ENCODE results near the gene STPG4. TPM values are rescaled to one million over a fixed set of nuclear protein-coding genes. Genes with fewer than 3 reads are reported as not detected.
"Not testable (repeated sequence)": the region's sequence is repeated elsewhere in the genome, so short reads cannot be mapped to it uniquely, and the experiment has no call there.

STPG4 gene
- total RNA-seq, 1 donor from 2014 or later = not detected

GRCh38 chr2:47174733-47175361, 19.7 kb upstream of the STPG4 start:
- Histone ChIP-seq H3K4me3 (ENCODE audit: low read length in 3 of 3) (peak overlapping the region; percentile 82 to 98 (median 92)), H3K9ac (ENCODE audit: low read depth in 1 of 3, low read length in 3 of 3) (peak overlapping the region; percentile 85 to 100 (median 98)), H3K36me3 (ENCODE audit: control insufficient read depth in 3 of 3, insufficient read depth in 3 of 3, low read length in 3 of 3) (no peaks in the 10 kb centered on the region), H3K27ac (ENCODE audit: low read depth, low read length) (peak overlapping the region; percentile 100), H3K9me3 (ENCODE audit: control insufficient read depth in 3 of 3, low read length in 3 of 3) (no peaks in the 10 kb centered on the region), H3K4me1 (ENCODE audit: control insufficient read depth in 3 of 3, insufficient read depth in 3 of 3, low read length in 3 of 3) (peaks cover 17 to 41% (median 28%) of the 10 kb centered on the region in 3 donors), H3K27me3 (ENCODE audit: control insufficient read depth in 3 of 3, insufficient read depth in 3 of 3, low read length in 3 of 3) (no peaks in the 10 kb centered on the region)

GRCh38 chr2:47173986-47174732, 19.1 kb upstream of the STPG4 start:
- Histone ChIP-seq H3K4me3 (ENCODE audit: low read length in 3 of 3) (peak overlapping the region; percentile 82 to 98 (median 92)), H3K27ac (ENCODE audit: low read depth, low read length) (peak overlapping the region; percentile 100)

GRCh38 chr2:47172922-47173695, 18.0 kb upstream of the STPG4 start:
- Histone ChIP-seq H3K27me3 (ENCODE audit: control insufficient read depth in 3 of 3, insufficient read depth in 3 of 3, low read length in 3 of 3) (no peaks in the 10 kb centered on the region), H3K9me3 (ENCODE audit: control insufficient read depth in 3 of 3, low read length in 3 of 3) (no peaks in the 10 kb centered on the region), H3K9ac (ENCODE audit: low read depth in 1 of 3, low read length in 3 of 3) (peak overlapping the region in 1 of 3 donors; percentile 98), H3K27ac (ENCODE audit: low read depth, low read length) (no peak overlapping the region), H3K36me3 (ENCODE audit: control insufficient read depth in 3 of 3, insufficient read depth in 3 of 3, low read length in 3 of 3) (peaks cover 0 to 3% (median 0%) of the 10 kb centered on the region in 3 donors), H3K4me1 (ENCODE audit: control insufficient read depth in 3 of 3, insufficient read depth in 3 of 3, low read length in 3 of 3) (peaks cover 17 to 48% (median 28%) of the 10 kb centered on the region in 3 donors), H3K4me3 (ENCODE audit: low read length in 3 of 3) (peak overlapping the region; percentile 1 to 98 (median 8))

More at GRCh38 chr2:47173986-47174732, 19.1 kb upstream of the STPG4 start:
- no peaks in the 10 kb centered on the region for H3K27me3 ChIP-seq (ENCODE audit: control insufficient read depth in 3 of 3, insufficient read depth in 3 of 3, low read length in 3 of 3)
- no peaks in the 10 kb centered on the region for H3K9me3 ChIP-seq (ENCODE audit: control insufficient read depth in 3 of 3, low read length in 3 of 3)
- H3K9ac ChIP-seq (ENCODE audit: low read depth in 1 of 3, low read length in 3 of 3) = peak overlapping the region; percentile 85 to 100 (median 98)
- peaks cover 0 to 3% (median 0%) of the 10 kb centered on the region in 3 donors for H3K36me3 ChIP-seq (ENCODE audit: control insufficient read depth in 3 of 3, insufficient read depth in 3 of 3, low read length in 3 of 3)
- H3K4me1 ChIP-seq (ENCODE audit: control insufficient read depth in 3 of 3, insufficient read depth in 3 of 3, low read length in 3 of 3) = peaks cover 17 to 45% (median 28%) of the 10 kb centered on the region in 3 donors

- Histone ChIP-seq H3K9me3 (ENCODE audit: control insufficient read depth in 3 of 3, low read length in 3 of 3) (no peaks in the 10 kb centered on the region), H3K4me1 (ENCODE audit: control insufficient read depth in 3 of 3, insufficient read depth in 3 of 3, low read length in 3 of 3) (peaks cover 17 to 48% (median 29%) of the 10 kb centered on the region in 3 donors), H3K4me3 (ENCODE audit: low read length in 3 of 3) (peak overlapping the region in 1 of 3 donors; percentile 98), H3K36me3 (ENCODE audit: control insufficient read depth in 3 of 3, insufficient read depth in 3 of 3, low read length in 3 of 3) (peaks cover 0 to 3% (median 0%) of the 10 kb centered on the region in 3 donors), H3K27ac (ENCODE audit: low read depth, low read length) (no peak overlapping the region), H3K9ac (ENCODE audit: low read depth in 1 of 3, low read length in 3 of 3) (no peak overlapping the region), H3K27me3 (ENCODE audit: control insufficient read depth in 3 of 3, insufficient read depth in 3 of 3, low read length in 3 of 3) (no peaks in the 10 kb centered on the region)
These were observed 17.2 kb upstream of the STPG4 start for GRCh38 chr2:47172156-47172921.

GRCh38 chr2:47169784-47170183, 14.7 kb upstream of the STPG4 start:
- Histone ChIP-seq H3K4me1 (ENCODE audit: control insufficient read depth in 3 of 3, insufficient read depth in 3 of 3, low read length in 3 of 3) (peaks cover 24 to 53% (median 40%) of the 10 kb centered on the region in 3 donors), H3K27me3 (ENCODE audit: control insufficient read depth in 3 of 3, insufficient read depth in 3 of 3, low read length in 3 of 3) (no peaks in the 10 kb centered on the region), H3K36me3 (ENCODE audit: control insufficient read depth in 3 of 3, insufficient read depth in 3 of 3, low read length in 3 of 3) (peaks cover 0 to 3% (median 0%) of the 10 kb centered on the region in 3 donors), H3K9me3 (ENCODE audit: control insufficient read depth in 3 of 3, low read length in 3 of 3) (no peaks in the 10 kb centered on the region), H3K4me3 (ENCODE audit: low read length in 3 of 3) (no peak overlapping the region), H3K9ac (ENCODE audit: low read depth in 1 of 3, low read length in 3 of 3) (no peak overlapping the region), H3K27ac (ENCODE audit: low read depth, low read length) (no peak overlapping the region)

GRCh38 chr2:47168895-47169294, 13.8 kb upstream of the STPG4 start:
- not testable (repeated sequence) for H3K4me3 ChIP-seq (ENCODE audit: low read length in 3 of 3); H3K27ac ChIP-seq (ENCODE audit: low read depth, low read length); H3K27me3 ChIP-seq (ENCODE audit: control insufficient read depth in 3 of 3, insufficient read depth in 3 of 3, low read length in 3 of 3); H3K9me3 ChIP-seq (ENCODE audit: control insufficient read depth in 3 of 3, low read length in 3 of 3); H3K9ac ChIP-seq (ENCODE audit: low read depth in 1 of 3, low read length in 3 of 3); H3K36me3 ChIP-seq (ENCODE audit: control insufficient read depth in 3 of 3, insufficient read depth in 3 of 3, low read length in 3 of 3)
- H3K4me1 ChIP-seq (ENCODE audit: control insufficient read depth in 3 of 3, insufficient read depth in 3 of 3, low read length in 3 of 3) = peaks cover 25 to 55% (median 37%) of the 10 kb centered on the region in 3 donors

GRCh38 chr2:47167149-47167548, 12.0 kb upstream of the STPG4 start:
- Histone ChIP-seq H3K4me3 (ENCODE audit: low read length in 3 of 3) (no peak overlapping the region), H3K27ac (ENCODE audit: low read depth, low read length) (no peak overlapping the region), H3K4me1 (ENCODE audit: control insufficient read depth in 3 of 3, insufficient read depth in 3 of 3, low read length in 3 of 3) (peaks cover 17 to 40% (median 28%) of the 10 kb centered on the region in 3 donors), H3K9me3 (ENCODE audit: control insufficient read depth in 3 of 3, low read length in 3 of 3) (no peaks in the 10 kb centered on the region), H3K27me3 (ENCODE audit: control insufficient read depth in 3 of 3, insufficient read depth in 3 of 3, low read length in 3 of 3) (no peaks in the 10 kb centered on the region), H3K36me3 (ENCODE audit: control insufficient read depth in 3 of 3, insufficient read depth in 3 of 3, low read length in 3 of 3) (peaks cover 0 to 8% (median 2%) of the 10 kb centered on the region in 3 donors), H3K9ac (ENCODE audit: low read depth in 1 of 3, low read length in 3 of 3) (no peak overlapping the region)

- peaks cover 10 to 27% (median 20%) of the 10 kb centered on the region in 3 donors for H3K4me1 ChIP-seq (ENCODE audit: control insufficient read depth in 3 of 3, insufficient read depth in 3 of 3, low read length in 3 of 3)
- H3K36me3 ChIP-seq (ENCODE audit: control insufficient read depth in 3 of 3, insufficient read depth in 3 of 3, low read length in 3 of 3) = peaks cover 21 to 27% (median 21%) of the 10 kb centered on the region in 3 donors
- no peaks in the 10 kb centered on the region for H3K27me3 ChIP-seq (ENCODE audit: control insufficient read depth in 3 of 3, insufficient read depth in 3 of 3, low read length in 3 of 3)
- H3K4me3 ChIP-seq (ENCODE audit: low read length in 3 of 3) = no peak overlapping the region
- H3K27ac ChIP-seq (ENCODE audit: low read depth, low read length) = no peak overlapping the region
- no peaks in the 10 kb centered on the region for H3K9me3 ChIP-seq (ENCODE audit: control insufficient read depth in 3 of 3, low read length in 3 of 3)
- H3K9ac ChIP-seq (ENCODE audit: low read depth in 1 of 3, low read length in 3 of 3) = no peak overlapping the region
These were observed 10.0 kb upstream of the STPG4 start for GRCh38 chr2:47165001-47165555.

- Histone ChIP-seq H3K9me3 (ENCODE audit: control insufficient read depth in 3 of 3, low read length in 3 of 3) (no peaks in the 10 kb centered on the region), H3K27ac (ENCODE audit: low read depth, low read length) (no peak overlapping the region), H3K27me3 (ENCODE audit: control insufficient read depth in 3 of 3, insufficient read depth in 3 of 3, low read length in 3 of 3) (no peaks in the 10 kb centered on the region), H3K4me3 (ENCODE audit: low read length in 3 of 3) (no peak overlapping the region), H3K36me3 (ENCODE audit: control insufficient read depth in 3 of 3, insufficient read depth in 3 of 3, low read length in 3 of 3) (peaks cover 27 to 32% (median 27%) of the 10 kb centered on the region in 3 donors), H3K9ac (ENCODE audit: low read depth in 1 of 3, low read length in 3 of 3) (no peak overlapping the region), H3K4me1 (ENCODE audit: control insufficient read depth in 3 of 3, insufficient read depth in 3 of 3, low read length in 3 of 3) (peaks cover 10 to 20% (median 20%) of the 10 kb centered on the region in 3 donors)
These were observed 7.7 kb upstream of the STPG4 start for GRCh38 chr2:47162780-47163179.
